Skin epidermis (tissue), 12 donors: ENCODE results near the gene B3GALT4.
"Not testable (repeated sequence)": the region's sequence is repeated elsewhere in the genome, so short reads cannot be mapped to it uniquely, and the experiment has no call there.

Source experiments
- H3K27ac ChIP-seq, 21 experiments: fragments of 200-600 bp; sonication (generic) in 11 of 21; one replicate each; pipeline ENCODE4 v1.5.0; 2020; ENCODE audit warnings: mild to moderate bottlenecking in 3 of 21, inconsistent platforms in 2 of 21, moderate library complexity in 2 of 21
- H3K4me3 ChIP-seq, 7 experiments: fragments of 200-600 bp; sonication (generic) in 2 of 7; one replicate each; pipeline ENCODE4 v1.5.0; 2020; ENCODE audit warnings: inconsistent platforms in 2 of 7, mild to moderate bottlenecking in 2 of 7, moderate library complexity in 1 of 7

Gene B3GALT4, protein sequence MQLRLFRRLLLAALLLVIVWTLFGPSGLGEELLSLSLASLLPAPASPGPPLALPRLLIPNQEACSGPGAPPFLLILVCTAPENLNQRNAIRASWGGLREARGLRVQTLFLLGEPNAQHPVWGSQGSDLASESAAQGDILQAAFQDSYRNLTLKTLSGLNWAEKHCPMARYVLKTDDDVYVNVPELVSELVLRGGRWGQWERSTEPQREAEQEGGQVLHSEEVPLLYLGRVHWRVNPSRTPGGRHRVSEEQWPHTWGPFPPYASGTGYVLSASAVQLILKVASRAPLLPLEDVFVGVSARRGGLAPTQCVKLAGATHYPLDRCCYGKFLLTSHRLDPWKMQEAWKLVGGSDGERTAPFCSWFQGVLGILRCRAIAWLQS

DNA sequence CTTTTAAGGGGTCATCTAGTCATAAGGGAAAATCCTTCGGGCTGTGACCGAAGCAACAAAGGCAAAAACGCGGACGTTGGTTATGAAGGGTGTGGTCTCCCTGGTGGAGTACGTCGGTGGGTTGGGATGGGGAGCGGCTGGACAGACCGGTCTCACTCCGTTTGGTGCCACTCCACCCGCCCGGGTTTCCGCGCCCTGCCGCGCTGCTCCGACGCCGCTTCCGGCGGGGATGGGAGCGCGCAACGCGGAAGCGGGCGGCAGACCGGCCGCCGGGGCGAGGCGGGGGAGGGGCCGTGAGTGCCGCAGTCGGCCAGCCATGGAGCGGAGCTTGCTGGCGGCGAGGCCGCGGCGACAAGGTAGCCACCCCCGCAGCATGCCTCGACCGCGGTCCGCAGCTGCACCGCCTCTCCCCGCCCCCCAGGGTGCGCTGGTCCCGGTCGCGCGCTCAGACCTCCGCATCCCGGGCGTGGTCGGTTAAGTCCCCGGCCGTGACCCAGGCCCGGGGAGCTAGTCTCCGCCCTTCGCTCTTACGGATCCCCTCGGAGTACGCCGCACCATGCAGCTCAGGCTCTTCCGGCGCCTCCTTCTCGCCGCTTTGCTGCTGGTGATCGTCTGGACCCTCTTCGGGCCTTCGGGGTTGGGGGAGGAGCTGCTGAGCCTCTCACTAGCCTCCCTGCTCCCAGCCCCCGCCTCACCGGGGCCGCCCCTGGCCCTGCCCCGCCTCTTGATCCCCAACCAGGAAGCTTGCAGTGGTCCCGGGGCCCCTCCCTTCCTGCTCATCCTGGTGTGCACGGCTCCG, at the start of gene B3GALT4:
Gene B3GALT4 (plus strand): TSS at position 260 of the 799 bp plus-strand sequence. CDS start 297 bp downstream, at position 557.
- Histone ChIP-seq H3K27ac (peak within 1 kb of the TSS; percentile 27 to 98 (median 95)), H3K4me3 (peak within 1 kb of the TSS; percentile 55 to 86 (median 66))

DNA sequence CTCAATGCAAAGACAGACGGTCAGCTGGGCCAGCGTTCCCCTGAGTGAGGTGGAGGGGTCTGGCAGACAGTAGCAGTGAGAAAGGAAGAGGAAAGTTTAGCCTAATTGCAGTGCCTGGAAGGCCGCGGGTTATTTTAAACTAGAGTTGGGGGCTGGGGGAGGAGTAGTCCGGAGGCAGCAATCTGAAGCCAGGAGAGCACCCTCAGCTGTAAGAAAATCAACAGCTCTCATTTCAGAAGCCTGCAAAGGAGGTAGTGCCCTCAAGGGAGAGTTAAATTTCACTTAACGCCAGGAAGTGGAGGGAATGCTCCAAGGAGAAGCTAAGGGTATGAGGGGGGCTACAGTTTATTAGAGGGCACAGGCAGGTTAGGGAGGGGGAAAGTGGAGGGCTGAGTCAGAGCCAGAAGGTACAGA, 41.7 kb upstream of the B3GALT4 start:
- no peak overlapping the region for H3K4me3 ChIP-seq
- no peak overlapping the region for H3K27ac ChIP-seq

GRCh38 chr6:33236328-33236727, 40.6 kb upstream of the B3GALT4 start:
- no peak overlapping the region for H3K27ac ChIP-seq
- H3K4me3 ChIP-seq, result no peak overlapping the region

DNA sequence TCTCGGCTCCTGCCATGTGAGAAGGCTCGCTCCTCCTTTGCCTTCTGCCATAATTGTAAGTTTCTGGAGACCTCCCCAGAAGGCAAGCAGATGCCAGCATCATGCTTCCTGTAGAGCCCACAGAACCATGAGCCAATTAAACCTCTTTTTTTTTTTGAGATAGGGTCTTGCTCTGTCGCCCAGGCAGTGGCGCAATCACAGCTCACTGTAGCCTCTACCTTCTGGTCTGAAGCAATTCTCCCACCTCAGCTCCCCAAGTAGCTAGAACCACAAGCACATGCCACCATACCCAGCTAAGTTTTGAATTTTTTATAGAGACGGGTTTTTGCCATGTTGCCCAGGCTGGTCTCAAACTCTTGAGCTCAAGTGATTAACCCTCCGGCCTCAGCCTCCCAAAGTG, 40.1 kb upstream of the B3GALT4 start:
- H3K27ac ChIP-seq, result no peak overlapping the region

GRCh38 chr6:33237741-33238140, 39.2 kb upstream of the B3GALT4 start:
- no peak overlapping the region for H3K27ac ChIP-seq
- no peak overlapping the region for H3K4me3 ChIP-seq

More for the DNA sequence above, 40.1 kb upstream of the B3GALT4 start:
- no peak overlapping the region for H3K4me3 ChIP-seq

- Histone ChIP-seq H3K4me3 (no peak overlapping the region), H3K27ac (no peak overlapping the region)
Measured at GRCh38 chr6:33241968-33242367, 35.0 kb upstream of the B3GALT4 start.

- Histone ChIP-seq H3K27ac (no peak overlapping the region), H3K4me3 (no peak overlapping the region)
Measured at GRCh38 chr6:33243476-33243875, 33.4 kb upstream of the B3GALT4 start.

GRCh38 chr6:33247977-33248642, 28.8 kb upstream of the B3GALT4 start:
- H3K4me3 ChIP-seq, result peak overlapping the region; percentile 34 to 59 (median 48)
- peak overlapping the region in 20 of 21 experiments; percentile 75 to 99 (median 90) for H3K27ac ChIP-seq

DNA sequence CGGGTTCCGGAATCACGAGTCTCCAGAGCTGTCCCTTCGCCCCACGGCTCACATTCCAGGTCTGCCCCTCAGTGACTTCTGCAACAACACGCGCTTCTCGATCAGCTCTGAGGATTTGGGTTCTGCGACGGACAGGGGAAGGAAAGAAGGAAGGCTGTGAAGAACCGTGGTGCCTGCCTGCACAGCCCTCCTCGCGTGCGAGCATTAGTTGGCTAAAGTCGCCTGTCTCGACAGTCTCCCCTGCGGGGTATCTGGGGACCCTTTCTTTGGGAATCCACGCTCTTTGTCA, 28.3 kb upstream of the B3GALT4 start:
- H3K27ac ChIP-seq, result peak overlapping the region; percentile 75 to 99 (median 90)
- H3K4me3 ChIP-seq, result peak overlapping the region; percentile 34 to 59 (median 48)

DNA sequence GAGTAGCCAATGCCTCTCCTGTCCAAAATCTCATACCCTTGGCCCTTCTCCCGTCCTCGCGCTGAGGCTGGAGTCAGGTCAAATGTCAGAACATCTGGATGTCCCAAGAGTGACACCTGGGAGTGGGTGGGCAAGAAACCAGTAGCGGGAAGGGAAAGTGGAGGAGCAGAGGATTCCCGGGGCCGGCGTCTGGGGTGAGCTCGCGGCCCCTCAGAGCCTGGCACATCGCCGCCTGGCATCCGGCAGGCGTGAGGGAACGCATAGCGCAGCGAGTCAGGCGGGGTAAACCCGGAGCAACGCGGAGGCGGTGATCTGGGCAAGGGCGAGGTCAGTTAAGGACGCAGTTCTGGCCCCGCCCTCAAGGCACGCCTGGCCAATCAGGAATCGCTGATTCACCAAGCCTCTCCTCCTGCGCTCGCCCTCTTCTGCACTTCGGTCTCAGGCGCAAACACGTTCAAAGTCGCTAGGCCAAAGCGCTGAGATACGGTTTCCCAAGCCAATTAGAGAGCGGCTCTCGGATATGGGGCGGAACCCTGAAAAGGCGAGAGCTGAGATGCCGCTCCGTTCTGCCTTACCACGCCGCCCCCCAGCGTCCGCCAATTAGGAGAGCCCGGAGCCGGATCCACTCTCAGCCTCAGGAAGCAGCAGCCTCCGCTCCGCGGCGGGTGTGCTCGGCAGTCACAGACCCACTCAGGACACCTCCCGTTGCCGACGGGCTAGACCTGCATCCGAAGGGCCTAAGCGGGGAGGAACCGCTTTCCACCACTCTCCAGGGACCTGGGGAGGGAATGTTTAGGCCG, 27.8 kb upstream of the B3GALT4 start:
- H3K4me3 ChIP-seq, result peak overlapping the region; percentile 36 to 59 (median 48)
- peak overlapping the region; percentile 76 to 99 (median 92) for H3K27ac ChIP-seq

GRCh38 chr6:33249732-33250630, 26.9 kb upstream of the B3GALT4 start:
- Histone ChIP-seq H3K4me3 (peak overlapping the region; percentile 36 to 59 (median 48)), H3K27ac (peak overlapping the region; percentile 76 to 99 (median 92))

GRCh38 chr6:33250731-33251130, 26.2 kb upstream of the B3GALT4 start:
- H3K4me3 ChIP-seq, result no peak overlapping the region
- peak overlapping the region in 16 of 21 experiments; percentile 49 to 99 (median 93) for H3K27ac ChIP-seq

DNA sequence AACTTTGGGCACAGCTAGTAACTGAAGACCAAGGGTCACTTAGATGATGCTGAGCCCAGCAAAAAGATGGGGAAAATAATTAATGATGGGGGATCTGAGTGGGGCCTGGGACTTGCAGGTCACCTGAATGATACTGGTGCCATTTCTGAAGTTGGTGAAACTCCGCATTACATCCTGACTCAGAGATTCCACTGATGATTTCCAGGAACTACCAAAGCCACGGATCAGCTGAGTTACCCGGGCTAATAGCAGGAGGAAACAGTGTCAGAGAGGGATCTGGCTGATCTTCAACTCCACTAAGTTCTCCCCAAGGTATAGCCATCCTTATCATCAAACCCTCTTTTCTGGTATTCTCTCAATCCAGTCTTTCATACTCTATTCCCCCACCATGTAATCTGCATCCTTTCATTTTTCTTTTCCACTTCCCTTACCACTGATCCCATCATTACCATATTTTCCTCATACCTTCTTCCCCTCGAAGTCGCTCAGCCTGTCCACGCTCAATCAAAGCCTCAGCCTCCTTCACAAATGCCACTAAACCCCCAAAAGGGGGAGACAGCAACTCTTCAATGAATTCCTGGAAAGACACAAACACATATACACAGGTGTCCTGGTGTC, 25.4 kb upstream of the B3GALT4 start:
- Histone ChIP-seq H3K27ac (no peak overlapping the region), H3K4me3 (no peak overlapping the region)

DNA sequence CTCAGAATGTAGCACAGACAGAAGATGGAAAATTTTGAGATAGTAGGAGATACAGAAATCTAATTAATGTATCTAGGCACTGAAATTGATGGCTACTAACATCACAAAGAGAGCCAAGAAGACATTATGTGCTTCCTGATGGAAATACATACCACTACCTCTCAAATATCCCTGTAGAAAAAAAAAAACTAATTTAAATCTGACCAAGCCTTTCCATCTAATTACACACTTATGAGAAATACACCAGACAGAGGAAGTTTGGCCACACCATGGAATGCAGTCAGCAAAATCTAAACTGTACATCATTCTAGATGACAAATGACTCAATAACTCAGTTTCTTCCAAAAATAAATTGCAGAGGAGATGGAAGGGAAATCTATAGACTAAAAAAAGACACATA, 24.2 kb upstream of the B3GALT4 start:
- Histone ChIP-seq H3K4me3 (no peak overlapping the region), H3K27ac (no peak overlapping the region)

- Histone ChIP-seq H3K27ac (no peak overlapping the region), H3K4me3 (no peak overlapping the region)
Measured at GRCh38 chr6:33254591-33254990, 22.3 kb upstream of the B3GALT4 start.

- H3K4me3 ChIP-seq, result no peak overlapping the region
- no peak overlapping the region for H3K27ac ChIP-seq
Measured at GRCh38 chr6:33259032-33259431, 17.9 kb upstream of the B3GALT4 start.

DNA sequence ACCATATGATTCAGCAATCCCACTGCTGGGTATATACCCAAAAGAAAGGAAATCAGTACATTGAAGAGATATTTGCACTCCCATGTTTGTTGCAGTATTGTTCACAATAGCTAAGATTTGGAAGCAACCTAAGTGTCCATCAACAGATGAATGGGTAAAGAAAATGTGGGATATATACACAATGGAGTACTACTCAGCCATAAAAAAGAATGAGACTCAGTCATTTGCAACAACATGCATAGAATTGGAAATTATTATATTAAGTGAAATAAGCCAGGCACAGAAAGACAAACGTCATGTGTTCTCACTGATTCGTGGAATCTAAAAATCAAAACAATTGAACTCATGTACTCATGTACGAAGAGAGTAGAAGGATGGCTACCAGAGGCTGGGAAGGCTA, 14.4 kb upstream of the B3GALT4 start:
- H3K27ac ChIP-seq, H3K4me3 ChIP-seq: not testable (repeated sequence)

GRCh38 chr6:33264015-33264414, 12.9 kb upstream of the B3GALT4 start:
- no peak overlapping the region for H3K4me3 ChIP-seq

More at GRCh38 chr6:33264015-33264414, 12.9 kb upstream of the B3GALT4 start:
- no peak overlapping the region for H3K27ac ChIP-seq
